HG03460 (cell line): Measurements from ENCODE around the gene NFIA.

ENCODE experiments used
- ATAC-seq: cut with Tn5 transposase; IDR thresholded peaks from one replicate; pipeline ENCODE4 v1.9.1; 2021; ENCODE audit not compliant: unreplicated experiment

NFIA gene

DNA sequence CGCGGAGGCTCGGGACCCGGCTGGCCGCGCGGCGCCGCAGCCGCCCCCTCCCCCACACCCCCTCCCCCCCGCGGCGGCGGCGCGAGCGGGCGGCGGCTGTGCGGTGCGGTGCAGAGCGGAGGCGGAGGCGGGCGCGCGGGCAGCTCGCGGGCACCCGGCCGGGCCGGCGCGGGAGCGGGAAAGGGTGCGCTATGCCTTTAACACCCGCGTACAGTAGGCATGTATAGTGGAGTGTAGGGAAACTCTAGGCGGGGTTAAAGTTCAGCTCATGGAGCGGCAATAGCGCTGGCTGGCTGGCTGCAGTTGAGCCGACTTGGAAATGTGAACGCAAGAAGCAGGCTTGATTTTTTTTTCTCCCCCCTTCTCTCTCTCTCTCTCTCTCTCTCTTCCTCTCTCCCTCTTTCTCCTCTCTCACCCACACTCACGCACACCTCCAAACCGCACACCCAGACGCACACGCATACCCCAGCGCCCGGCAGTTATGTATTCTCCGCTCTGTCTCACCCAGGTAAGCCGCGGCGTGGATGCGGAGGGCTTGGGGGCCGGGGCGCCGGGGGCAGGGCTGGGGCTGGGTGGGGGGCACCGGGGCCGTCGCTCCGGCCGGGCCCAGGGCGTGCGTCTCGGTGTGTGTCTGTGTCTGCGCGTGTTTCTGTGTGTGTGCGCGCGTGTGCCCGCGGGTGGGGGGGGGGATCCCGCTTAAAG lies at the start of gene NFIA:
Gene NFIA (plus strand): TSS at position 251 of the 702 bp plus-strand sequence.
- no peak for ATAC-seq

DNA sequence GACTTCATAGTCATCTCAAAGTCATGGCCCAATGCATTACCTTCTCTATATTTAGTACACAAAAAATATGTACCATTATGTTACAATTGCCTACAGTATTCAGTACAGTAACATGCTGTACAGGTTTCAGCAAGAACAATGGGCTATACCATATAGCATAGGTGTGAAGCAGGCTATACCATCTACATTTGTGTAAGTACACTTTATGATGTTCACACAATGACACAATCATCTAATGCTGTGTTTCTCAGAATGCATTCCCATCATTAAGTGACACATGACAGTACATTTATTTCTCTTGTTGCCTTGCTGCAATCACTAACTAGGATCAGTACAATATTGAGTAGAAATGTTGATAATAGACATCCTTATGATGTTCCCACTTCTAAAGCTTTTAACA lies 46.5 kb upstream of the NFIA start:
- no peak for ATAC-seq

DNA sequence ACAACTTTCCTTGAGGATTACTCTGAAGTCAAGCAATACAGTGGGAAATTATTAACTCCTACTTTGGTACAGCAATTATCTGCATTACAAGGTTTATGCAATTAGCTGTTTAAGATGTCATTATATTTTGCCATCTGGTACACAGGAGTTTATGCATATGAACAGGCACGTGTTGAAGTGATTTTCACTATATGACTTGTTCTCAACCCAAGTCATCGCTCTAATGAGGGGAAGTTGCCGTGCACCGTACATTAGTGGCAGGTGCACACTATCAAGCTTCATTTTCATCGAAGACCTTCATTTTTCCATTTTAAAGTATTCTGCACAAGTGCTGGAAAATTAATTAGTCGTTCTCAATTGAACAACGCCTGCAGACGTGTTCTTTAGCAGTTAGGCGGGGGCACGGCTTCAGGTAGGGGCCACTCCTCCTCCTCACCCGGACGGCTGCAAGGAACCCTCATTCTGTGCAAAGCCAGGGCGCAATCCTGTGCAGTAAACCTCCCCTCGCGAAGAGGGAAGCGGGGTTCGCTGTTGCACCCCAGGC lies 39.8 kb upstream of the NFIA start:
- no peak for ATAC-seq

DNA sequence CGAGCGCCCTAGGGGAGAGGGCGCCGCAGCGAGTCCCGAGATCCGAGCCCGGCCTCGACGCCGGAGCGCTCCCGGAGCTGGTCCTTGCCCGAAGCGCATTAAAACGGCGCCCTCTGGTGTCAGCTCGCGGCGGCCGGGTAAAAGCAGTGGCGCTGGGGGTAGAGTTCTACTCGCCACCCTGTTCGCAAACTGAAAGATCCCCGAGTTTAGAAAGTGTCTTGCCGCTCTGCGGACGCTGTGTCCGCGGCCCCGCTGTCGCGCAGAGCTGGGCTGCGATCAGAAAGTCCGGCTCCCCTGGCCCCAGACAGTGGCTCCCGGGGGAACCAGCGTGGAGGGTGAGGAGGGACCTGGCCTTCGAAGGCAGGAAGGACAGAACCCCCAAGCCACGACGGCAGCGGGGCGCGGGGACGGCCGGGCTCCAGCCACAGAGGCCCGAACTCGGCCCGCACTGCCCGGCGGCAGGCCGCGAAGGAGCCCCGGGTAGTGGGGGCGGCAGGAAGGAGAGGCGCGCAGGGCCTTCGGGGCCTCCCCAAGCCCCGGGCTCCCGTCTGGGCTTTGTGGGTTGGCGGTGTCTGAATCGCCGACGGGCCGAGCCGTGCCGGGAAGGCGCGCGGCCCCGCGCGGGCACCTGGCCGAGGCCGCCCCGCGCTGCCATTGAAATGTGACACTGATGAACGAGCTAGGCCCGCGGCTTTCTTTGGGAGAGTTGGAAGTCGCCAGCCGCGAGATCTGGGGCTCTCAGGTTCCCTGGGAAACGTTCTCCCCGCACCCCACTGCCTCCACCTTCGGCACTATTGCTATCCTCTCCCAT lies 39.1 kb upstream of the NFIA start:
- ATAC-seq = peak; percentile 86

DNA sequence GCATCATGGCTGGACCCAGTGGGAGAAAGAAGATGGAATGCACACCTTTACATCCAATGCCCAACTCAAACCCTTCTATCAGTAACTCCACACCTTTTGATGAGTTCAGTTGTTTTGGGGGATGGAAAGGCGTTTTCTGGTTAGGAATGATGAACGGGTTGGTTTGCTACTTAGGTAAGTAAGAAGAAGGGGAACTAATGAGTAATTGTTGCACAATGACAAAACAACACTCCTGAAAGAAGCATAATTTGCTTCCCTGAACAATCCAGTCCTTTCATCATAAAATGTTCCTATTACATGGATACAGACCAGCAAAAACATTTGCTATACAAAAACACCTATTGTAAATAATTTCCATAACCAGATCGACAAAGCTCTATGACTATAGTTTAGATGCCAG lies 35.9 kb upstream of the NFIA start:
- no peak for ATAC-seq

DNA sequence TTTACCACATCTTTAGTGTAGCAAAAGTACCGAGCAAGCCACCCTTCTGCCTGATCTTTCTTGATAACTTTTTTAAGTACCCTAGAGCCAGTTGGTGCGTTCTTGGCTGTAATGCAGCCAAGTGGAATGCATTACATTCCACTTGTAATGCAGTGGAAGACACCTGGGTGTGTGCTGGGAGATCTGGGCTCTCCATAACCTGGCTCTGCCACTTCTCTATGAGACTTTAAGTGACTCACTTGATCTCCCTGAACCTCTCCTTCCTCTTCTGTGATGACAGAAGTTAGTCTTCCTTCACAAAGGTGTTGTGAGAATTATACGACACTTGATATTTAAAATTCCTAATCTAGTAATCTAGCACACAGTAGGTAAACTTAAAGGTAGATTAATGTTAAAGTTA lies 35.3 kb upstream of the NFIA start:
- ATAC-seq = no peak

DNA sequence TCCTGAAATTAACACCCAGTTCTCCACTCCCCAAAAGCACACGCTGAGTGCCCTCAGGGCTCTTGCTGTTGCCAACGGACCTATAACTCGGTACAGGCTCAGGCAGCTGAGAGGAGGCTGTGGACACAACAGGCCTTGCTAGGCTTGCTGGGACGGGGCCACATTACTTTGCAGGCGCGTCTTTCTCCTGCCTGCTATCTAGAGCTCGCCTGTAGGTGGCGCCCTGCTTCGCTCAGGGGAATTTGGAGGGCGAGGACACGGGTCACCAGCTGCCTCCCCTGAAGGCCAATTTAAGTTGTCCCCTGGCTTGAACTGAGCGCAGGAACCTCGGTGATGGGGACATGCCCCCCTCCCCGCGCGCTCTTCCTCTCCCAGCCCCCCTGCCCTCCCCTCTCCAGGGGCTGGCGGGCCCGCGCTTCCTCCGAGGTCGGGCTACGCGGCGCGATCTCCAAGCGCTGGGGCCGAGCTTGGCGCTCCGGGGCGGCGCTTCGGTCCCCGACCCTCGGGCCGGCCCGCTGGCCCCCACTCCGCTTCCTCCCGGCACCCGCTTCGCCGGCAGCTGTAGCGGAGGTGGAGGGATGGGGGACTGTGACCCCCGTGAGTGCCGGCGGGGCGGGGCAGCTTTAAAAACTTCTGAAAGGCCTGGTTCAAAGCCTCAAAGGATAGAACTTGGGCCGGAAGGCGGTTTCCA lies 32.4 kb upstream of the NFIA start:
- peak; percentile 61 for ATAC-seq

DNA sequence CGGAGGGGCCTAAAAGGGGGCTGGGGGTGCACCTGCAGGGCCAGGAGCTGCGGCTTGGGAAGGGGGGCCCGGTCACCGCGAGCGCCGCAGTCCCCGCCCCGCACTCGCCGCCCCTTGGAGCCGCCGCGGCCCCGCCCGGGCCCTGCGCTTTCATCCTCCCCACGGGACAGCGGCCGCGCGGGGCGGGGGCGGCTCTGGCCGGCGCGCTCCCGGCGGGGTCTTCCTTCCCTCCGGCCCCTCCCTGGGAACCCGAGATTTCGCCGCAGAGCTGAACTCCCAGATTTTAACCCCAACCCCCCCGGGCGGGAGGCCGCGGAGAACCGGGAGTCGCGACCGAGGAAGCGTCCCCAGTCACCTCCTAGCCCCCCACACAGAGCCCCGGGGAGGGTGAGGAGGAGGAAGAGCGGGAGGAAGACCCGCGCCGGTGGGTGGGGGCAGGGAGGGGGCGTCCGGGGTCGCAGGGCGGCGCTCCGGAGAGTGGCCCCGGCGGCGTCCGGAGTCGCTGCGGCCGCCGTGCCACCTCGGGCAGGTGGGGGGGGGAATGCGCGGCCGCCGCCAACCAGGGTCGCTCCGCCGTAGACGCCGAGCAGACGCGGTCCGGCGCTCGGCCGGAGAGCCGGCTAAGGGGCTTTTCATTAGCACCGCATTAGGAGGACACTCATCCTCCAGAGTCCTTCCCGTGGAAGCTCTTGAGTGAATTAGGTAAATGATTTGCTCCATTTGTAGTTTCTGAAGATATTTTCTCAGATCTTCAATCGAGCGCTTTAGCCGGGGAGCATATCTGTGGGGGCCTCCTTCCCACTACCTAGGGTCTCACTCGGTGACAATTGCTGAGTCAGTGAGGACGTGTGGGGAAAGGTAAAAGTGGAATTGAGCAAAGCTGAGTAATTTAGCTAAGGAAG lies 31.6 kb upstream of the NFIA start:
- ATAC-seq = no peak

DNA sequence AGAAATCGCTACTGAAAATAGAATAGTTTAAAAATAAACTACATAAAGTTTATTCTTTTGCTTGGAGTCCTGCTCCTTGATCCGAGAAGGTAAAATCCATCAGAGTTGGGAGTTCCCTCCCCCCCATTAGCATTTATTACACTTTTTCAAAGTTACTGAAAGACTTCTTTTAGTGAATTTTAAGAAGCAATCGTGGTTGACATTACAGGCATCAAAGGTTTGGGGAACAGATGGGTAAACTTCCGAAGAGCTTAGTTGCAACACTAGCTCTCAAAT lies 31.0 kb upstream of the NFIA start:
- ATAC-seq = no peak

DNA sequence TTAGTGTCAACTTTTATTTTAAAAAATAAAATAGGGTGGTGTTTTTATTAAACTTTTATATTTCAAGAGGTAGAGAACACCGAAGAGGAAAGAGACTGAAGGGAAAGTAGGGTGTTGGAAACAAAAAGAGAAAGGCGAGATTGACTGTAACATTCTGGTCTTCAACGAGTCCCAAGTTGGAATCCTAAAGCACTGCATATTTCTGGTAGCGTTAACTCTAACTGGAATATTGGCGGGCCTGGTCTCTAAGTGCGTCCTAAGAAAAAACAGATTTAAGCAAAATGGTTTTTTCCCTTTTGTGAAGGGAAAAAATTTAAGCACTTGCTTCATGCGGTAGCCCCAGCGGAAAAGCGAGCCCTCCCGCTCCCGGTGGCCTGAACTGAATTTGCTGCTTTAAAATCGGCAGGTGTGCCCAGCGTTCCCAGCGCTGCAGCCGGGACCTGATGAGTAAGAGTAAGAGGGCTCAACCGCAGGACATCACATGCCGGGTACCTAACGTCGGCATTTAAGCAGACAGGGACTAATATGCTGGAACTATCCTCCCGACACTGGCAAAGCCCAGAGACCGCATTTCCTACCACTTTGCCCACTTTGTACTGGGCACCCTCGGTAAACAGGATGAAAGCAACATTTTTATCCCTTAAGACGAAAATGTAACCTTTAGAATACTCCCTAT lies 30.5 kb upstream of the NFIA start:
- ATAC-seq = no peak

DNA sequence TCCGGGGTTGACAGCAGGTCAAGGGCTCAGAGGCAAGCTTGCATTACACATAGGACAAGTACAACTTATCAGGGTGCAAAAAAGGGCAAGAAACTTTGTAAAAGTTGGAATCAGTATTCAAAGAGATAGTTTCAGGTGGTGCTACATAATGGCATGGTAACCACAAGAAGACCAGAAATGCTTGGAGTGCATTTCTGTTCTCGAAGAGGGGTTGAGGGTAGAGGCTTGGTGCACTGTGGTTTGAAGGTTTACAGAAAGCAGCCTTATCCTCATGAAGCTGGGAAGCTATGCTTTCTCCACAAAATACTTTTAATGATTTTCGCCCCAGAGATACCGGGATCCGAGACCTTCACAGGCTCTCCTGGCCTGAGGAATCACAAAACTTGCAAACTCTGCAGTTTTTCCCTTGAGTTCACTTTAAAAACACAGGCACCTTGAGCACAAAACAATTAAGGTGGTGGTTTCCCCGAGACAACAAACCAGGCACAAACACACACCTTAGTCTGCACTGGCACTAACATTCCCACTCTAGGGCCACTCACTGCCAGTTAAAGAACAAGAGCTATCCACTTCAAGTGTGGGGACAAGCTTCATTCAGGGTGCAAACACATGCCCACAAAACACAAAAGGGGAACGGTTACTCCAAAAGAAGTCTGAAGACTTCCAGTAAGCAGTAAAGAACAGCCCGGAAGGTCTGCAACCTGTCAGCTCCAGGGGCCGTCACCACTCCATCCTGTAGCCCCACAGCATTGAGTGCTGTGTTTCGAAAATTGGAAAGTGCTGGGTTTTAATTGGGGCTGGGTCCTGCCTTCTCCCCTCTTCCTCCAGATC lies 29.8 kb upstream of the NFIA start:
- ATAC-seq = no peak

DNA sequence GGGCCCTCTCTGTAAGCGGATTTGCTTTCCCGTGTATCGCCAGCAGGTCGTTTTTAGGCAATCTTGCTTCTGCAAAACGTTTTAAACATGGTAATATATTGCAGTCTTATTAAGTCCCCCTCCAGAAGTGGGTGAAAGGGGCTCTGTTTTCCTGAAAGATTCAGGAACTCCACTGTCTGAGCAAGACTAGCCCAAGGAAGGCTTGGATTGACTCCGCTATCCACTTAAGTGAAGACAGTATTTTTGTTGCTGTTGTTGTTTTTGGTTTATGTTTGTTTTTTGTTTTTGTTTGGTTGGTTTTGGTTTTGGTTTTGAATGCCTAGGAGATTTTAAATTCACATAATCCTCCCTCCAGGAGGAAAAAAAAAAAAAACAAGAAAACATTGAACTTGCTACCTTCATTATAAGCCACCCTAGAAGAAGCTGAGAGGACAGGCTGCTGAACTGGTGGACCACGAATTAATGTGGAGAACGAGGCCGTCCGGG lies 29.1 kb upstream of the NFIA start:
- ATAC-seq = no peak

DNA sequence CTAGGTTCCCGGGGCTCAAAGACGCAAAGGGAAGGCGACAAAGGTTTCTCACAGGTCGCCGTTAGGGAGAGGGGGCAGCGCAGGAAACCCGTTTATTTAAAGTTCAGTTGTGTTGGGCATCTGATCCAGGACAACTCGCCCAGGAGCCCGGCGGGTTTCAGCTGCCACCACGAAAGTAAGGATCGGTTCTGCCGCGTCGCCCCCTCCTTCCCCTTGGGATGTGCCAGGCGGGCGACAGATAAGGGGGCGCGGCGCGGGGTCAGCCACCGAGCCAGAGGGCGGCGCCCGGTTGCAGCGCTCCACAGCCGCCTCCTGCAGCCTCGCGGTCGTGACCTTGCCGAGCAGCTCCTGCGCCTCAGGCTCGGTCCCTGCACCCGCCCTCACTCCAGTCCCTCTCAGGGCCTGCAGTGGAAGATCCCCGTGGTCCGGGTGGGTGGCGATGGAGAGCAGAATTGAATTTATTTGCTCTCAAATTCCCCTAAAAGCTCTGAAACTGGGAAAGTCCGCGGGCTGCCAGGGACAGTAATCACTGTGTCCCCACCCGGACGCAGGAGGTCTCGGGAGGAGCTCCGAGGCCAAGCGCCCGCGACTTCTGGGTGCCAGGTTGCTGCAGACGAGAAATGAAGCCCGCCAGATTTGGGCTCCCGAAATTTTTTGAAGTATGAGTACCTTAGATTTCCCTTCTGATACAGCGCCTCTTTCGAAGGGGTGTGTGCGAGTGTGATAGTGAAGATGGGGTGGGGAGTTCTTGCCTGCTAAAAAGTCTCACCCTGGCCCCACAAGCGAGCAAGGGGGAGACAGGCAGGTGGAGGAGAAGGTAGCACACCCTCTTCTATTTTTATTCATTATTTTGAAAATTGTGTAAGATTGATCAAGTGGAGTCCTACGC lies 28.4 kb upstream of the NFIA start:
- ATAC-seq = no peak

DNA sequence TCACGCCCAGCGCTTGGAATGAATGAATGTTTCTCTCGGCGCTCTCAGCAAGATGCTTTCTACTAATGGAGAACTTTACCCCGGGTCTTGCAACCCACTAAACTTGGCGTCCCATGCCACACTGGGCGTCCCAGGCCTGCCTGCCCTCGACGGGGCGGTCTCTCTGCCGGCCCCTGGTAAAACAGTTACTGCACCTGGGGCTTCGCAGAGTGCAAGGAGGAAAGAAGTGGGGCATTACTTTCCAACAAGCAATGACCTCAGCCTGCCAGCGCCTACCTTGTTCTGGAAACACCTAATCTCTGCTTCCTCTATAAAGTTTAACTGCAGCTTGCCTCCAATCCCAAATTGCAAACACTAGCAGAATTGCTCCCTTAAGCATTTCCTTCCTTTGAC lies 27.8 kb upstream of the NFIA start:
- no peak for ATAC-seq

DNA sequence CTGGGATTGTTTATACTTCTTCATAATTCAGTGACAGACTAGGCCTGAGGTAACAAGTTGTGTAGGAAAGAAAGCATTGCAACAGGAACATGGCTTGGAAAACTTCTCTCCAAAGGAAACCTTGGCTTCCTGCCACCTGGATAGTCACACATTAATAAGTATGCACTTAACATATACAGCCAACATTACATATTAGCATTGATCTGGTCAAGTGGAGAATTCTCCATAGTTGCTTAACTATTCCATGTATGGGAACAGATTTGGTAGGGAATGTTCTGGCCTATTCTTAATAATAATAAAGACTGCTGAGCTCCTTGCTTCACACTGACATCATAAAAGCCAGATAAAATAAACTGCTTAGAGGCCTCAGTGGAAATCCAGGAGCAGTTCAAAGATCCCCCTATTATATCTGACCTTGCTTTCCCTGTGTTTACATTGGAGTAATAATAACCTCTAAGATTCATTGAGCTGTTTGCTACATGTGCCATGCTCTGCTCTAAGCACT lies 27.2 kb upstream of the NFIA start:
- ATAC-seq = no peak

DNA sequence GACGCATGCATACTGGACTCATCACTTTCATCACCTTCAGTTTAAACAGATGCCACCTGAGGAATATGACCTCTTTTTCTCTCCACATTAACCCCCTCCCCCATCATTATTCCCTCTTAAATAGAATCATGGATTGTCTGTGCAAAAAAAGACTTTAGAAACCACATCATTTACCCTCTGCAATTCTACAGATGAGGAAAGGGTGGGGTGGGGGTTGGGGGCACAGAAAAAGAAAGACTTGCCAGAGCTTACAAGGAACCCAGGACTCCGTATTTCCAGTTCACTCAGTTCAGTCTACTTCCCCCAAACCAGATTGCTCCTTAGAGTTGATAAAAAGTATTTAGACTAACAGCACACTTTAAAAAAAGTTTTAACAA lies 26.2 kb upstream of the NFIA start:
- ATAC-seq = no peak

DNA sequence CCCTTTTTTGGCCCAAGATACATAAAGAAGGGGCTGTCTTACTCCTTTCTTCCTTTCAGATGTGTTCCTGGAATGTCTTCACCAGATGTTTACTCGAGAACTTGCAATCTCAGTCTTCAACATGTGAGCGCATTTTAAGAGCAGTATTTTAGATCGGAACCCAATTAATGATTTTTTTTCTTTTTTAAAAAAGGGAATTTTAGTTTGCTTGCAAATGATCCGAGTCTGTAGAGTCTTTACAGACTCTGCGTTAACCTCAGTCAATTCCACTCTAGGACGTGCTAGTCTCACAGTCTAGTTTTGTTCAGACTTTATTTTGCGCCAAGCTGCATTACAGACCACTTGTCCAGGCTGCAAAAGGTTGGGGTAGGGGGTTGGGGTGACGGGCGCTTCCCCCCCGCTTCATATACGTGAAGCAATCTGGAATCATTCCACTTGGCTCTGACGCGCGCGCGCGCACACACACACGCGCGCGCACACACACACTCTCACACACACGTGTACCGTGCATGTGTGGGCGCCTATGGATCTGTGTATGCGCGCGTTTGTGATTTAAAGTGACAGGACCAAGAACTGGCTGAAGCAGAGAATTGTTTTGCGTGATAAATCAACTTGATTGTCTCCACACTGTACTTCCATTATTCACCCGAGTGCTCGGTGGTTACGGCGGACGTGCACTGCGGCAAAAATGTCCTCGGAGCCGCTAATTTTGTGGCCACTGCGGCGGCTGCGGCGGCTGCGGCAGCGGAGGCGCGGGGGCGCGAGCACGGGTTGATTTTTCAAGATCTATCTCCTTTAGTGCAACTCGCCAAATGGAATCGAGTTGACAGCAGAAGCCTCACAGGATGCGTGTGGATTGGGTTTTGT lies 25.6 kb upstream of the NFIA start:
- ATAC-seq = no peak
